HG03280 (cell line): ENCODE results near the gene INPP5B.
"Not testable (repeated sequence)": the region's sequence is repeated elsewhere in the genome, so short reads cannot be mapped to it uniquely, and the experiment has no call there.

ENCODE experiments used
- ATAC-seq: cut with Tn5 transposase; IDR thresholded peaks from one replicate; pipeline ENCODE4 v1.9.1; 2021; ENCODE audit warnings: mild to moderate bottlenecking, moderate library complexity; ENCODE audit not compliant: unreplicated experiment

Gene INPP5B

GRCh38 chr1:37915476-37916093, 31.3 kb downstream of the INPP5B start:
- no peak for ATAC-seq

GRCh38 chr1:37914719-37915475, 32.0 kb downstream of the INPP5B start:
- no peak for ATAC-seq

GRCh38 chr1:37911478-37911877, 35.4 kb downstream of the INPP5B start:
- ATAC-seq: not testable (repeated sequence)

GRCh38 chr1:37910886-37911285, 36.0 kb downstream of the INPP5B start:
- ATAC-seq: not testable (repeated sequence)

- ATAC-seq: not testable (repeated sequence)
Observed at GRCh38 chr1:37908531-37908930, 38.3 kb downstream of the INPP5B start.

- ATAC-seq: not testable (repeated sequence)
Observed at GRCh38 chr1:37907416-37908125, 39.3 kb downstream of the INPP5B start.

GRCh38 chr1:37906591-37906990, 40.3 kb downstream of the INPP5B start:
- not testable (repeated sequence) for ATAC-seq

GRCh38 chr1:37905727-37906126, 41.1 kb downstream of the INPP5B start:
- no peak for ATAC-seq

- not testable (repeated sequence) for ATAC-seq
Observed at GRCh38 chr1:37903921-37904320, 42.9 kb downstream of the INPP5B start.

- ATAC-seq: no peak
Observed at GRCh38 chr1:37902983-37903382, 43.9 kb downstream of the INPP5B start.

GRCh38 chr1:37901893-37902225, 45.0 kb downstream of the INPP5B start:
- no peak for ATAC-seq

GRCh38 chr1:37901191-37901892, 45.5 kb downstream of the INPP5B start:
- ATAC-seq: no peak

GRCh38 chr1:37897563-37897962, 49.3 kb downstream of the INPP5B start:
- ATAC-seq: not testable (repeated sequence)

- ATAC-seq: no peak
Observed at GRCh38 chr1:37893673-37894072, 53.2 kb downstream of the INPP5B start.

GRCh38 chr1:37892151-37893047, 54.5 kb downstream of the INPP5B start:
- no peak for ATAC-seq

GRCh38 chr1:37890378-37891014, 56.4 kb downstream of the INPP5B start:
- no peak for ATAC-seq

- ATAC-seq: no peak
Observed at GRCh38 chr1:37888022-37888700, 58.7 kb downstream of the INPP5B start.

- no peak for ATAC-seq
Observed at GRCh38 chr1:37884145-37884544, 62.7 kb downstream of the INPP5B start.

- no peak for ATAC-seq
Observed at GRCh38 chr1:37883671-37884070, 63.2 kb downstream of the INPP5B start.
